ENCODE data around the gene CADM3.

The CADM3 gene

DNA sequence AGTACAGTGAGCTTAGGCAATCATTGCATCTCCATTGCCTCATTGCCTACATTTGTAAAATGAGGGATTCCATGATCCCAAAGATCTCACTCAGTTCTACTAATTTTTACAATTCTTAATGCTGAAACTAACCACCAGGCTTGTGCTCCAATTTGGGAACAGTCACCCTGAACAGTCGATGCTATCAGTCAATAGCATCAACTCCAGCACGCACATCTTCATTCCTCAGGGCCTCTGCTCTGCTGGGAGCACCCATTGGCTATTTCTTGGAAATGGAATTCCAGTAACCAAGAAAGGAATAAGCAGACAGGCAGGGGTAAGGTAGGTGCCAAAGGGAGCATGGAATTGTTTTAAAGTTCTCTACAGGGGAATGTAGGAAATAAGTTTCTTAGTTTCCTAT lies 19.0 kb downstream of the CADM3 start:
- no peak overlapping the region for H3K27ac ChIP-seq
- intact Hi-C loops (cut with DNase I; ENCODE audit: low total_unique reads) = no loop called here
- DNase-seq = no peak
- H3K27me3 ChIP-seq = peaks cover 0 to 11% of the 10 kb centered on the region in 2 donors
- TF ChIP-seq, protein P1, sequence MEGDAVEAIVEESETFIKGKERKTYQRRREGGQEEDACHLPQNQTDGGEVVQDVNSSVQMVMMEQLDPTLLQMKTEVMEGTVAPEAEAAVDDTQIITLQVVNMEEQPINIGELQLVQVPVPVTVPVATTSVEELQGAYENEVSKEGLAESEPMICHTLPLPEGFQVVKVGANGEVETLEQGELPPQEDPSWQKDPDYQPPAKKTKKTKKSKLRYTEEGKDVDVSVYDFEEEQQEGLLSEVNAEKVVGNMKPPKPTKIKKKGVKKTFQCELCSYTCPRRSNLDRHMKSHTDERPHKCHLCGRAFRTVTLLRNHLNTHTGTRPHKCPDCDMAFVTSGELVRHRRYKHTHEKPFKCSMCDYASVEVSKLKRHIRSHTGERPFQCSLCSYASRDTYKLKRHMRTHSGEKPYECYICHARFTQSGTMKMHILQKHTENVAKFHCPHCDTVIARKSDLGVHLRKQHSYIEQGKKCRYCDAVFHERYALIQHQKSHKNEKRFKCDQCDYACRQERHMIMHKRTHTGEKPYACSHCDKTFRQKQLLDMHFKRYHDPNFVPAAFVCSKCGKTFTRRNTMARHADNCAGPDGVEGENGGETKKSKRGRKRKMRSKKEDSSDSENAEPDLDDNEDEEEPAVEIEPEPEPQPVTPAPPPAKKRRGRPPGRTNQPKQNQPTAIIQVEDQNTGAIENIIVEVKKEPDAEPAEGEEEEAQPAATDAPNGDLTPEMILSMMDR (IDR thresholded peaks at IDR 0.05) = no peak
- no peaks in the 10 kb centered on the region for H3K36me3 ChIP-seq
- H3K9me3 ChIP-seq = no peaks in the 10 kb centered on the region
- H3K4me3 ChIP-seq = no peak overlapping the region
- peaks cover 0 to 13% (median 9%) of the 10 kb centered on the region in 4 donors for H3K4me1 ChIP-seq

DNA sequence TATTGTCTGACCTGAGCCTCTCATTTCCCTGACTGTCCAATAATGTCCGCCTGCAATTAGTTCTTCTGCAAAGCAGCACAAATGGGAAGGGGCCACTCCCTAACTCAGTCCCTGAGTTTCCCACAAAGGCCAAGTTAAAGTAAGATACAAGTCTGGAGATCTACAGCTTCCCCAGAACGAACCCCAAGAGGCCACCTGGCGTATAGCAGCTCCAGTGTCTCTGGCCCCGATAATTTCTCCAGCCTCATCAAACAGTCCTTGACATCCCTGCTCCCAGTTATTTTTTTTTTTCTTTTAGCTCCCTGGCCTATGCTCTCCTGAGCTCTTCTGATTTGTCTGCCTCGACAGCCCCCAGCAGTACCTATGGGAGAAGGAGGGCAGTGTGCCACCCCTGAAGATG lies 25.1 kb downstream of the CADM3 start:
- no peak for DNase-seq
- peaks cover 0 to 7% (median 0%) of the 10 kb centered on the region in 3 donors for H3K36me3 ChIP-seq
- no peak overlapping the region for H3K4me3 ChIP-seq
- TF ChIP-seq, protein P1 (IDR thresholded peaks at IDR 0.05) = no peak
- no peaks in the 10 kb centered on the region for H3K4me1 ChIP-seq
- no peak overlapping the region for H3K27ac ChIP-seq
- no peaks in the 10 kb centered on the region for H3K9me3 ChIP-seq
- peaks cover 0 to 20% of the 10 kb centered on the region in 2 donors for H3K27me3 ChIP-seq
- intact Hi-C loops (cut with DNase I; ENCODE audit: low total_unique reads) = loop anchor here (5.0 kb wide), 1 partner anchor 34 kb away; no protein-coding TSS in a partner anchor

DNA sequence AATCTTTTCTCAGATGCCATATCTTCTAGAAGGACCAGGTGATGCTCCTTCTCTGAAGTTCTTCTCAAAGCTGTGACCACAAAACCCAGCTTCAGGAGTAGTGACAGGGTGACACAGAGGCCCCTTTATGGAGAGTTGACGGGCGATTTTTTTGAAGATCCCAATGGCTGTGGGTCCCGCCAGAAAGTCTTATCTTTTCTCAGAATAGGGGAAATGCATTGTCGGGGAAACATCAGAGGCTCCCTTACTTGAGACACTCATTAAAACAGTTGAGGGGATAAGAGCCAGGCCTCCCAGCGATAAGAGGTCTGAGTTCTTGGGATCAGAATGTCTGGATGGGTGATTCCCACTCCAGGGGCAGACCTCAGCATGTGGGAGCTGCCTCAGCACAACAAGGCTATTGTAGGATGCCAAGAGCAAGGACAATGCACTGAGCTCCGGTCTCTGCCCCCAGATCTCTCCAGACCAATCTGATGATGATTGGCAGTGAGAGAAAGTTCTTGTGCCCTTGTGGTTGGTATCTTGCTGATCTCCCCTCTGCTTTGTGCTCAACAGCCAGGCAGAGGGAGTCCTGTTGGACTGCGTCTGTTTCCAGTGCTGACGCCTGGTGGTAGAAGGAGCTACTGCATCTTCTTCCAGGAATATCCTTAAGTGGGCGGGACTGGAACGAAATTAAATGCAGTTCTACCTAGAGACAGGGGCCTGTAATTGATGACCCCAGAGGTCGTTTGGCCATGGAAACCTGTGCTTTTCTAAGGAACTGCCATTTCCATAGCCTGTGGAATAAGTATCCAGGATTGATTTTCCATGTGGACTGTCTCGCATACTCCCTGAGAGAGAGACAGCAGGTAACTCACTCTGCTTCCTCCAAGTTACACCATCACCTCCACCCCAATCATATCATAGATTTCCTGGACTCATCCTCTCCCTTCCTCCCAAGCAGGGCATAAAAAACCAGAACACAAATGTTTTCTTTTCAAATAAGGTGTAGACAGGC lies 26.4 kb downstream of the CADM3 start:
- TF ChIP-seq, protein P1 (IDR thresholded peaks at IDR 0.05) = peak; percentile 77 to 78
- intact Hi-C loops (cut with DNase I; ENCODE audit: low total_unique reads) = loop anchor here (5.0 kb wide), 1 partner anchor 36 kb away; no protein-coding TSS in a partner anchor
- no peaks in the 10 kb centered on the region for H3K9me3 ChIP-seq

DNA sequence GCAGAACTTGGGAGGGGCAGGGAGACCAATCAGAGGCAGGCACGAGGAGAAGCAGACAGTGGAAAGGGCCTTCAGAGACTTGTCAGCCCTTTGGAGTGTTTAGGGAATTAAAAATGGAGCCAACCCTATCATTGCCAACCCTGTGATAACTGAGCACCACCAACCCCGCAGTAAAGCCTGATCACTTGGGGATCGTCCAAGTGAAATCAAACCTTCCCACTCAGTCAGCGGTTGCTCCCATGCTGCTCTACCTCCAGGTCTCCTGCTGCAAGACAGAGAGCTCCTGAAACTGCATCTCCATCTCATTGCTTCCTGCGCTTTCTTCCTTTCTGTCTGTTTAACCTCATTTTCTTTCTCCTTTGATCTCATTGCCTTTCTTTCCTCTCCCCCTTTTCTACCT lies 28.5 kb downstream of the CADM3 start:
- TF ChIP-seq, protein P1 (IDR thresholded peaks at IDR 0.05) = no peak
- no peak overlapping the region for H3K4me3 ChIP-seq
- intact Hi-C loops (cut with DNase I; ENCODE audit: low total_unique reads) = loop anchor here (5.0 kb wide), 1 partner anchor 38 kb away; no protein-coding TSS in a partner anchor

More for the DNA sequence above, 26.4 kb downstream of the CADM3 start:
- Histone ChIP-seq H3K36me3 (peaks cover 0 to 7% (median 0%) of the 10 kb centered on the region in 3 donors), H3K27ac (no peak overlapping the region), H3K4me1 (no peaks in the 10 kb centered on the region), H3K4me3 (no peak overlapping the region), H3K27me3 (peaks cover 0 to 22% of the 10 kb centered on the region in 2 donors)
- DNase-seq = peak; percentile 76 to 83

DNA sequence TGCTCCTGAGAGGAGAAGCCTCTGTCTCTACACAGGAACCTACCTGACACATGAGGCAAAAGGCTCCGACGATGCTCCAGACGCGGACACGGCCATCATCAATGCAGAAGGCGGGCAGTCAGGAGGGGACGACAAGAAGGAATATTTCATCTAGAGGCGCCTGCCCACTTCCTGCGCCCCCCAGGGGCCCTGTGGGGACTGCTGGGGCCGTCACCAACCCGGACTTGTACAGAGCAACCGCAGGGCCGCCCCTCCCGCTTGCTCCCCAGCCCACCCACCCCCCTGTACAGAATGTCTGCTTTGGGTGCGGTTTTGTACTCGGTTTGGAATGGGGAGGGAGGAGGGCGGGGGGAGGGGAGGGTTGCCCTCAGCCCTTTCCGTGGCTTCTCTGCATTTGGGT lies 29.4 kb downstream of the CADM3 start:
- Histone ChIP-seq H3K4me3 (no peak overlapping the region), H3K27me3 (peaks cover 0 to 34% of the 10 kb centered on the region in 2 donors), H3K4me1 (no peaks in the 10 kb centered on the region), H3K36me3 (peaks cover 0 to 7% (median 0%) of the 10 kb centered on the region in 3 donors), H3K9me3 (no peaks in the 10 kb centered on the region), H3K27ac (no peak overlapping the region)
- TF ChIP-seq, protein P1 (IDR thresholded peaks at IDR 0.05) = no peak
- no peak for DNase-seq
- intact Hi-C loops (cut with DNase I; ENCODE audit: low total_unique reads) = no loop called here

More for the DNA sequence above, 28.5 kb downstream of the CADM3 start:
- Histone ChIP-seq H3K9me3 (no peaks in the 10 kb centered on the region), H3K27ac (no peak overlapping the region), H3K36me3 (peaks cover 0 to 7% (median 0%) of the 10 kb centered on the region in 3 donors), H3K4me1 (no peaks in the 10 kb centered on the region), H3K27me3 (peaks cover 0 to 26% of the 10 kb centered on the region in 2 donors)
- no peak for DNase-seq
